ENCODE measurements around the gene ATP7A. TPM values are rescaled to one million over a fixed set of nuclear protein-coding genes. Genes with fewer than 3 reads are reported as not detected.
"Not testable (repeated sequence)": the region's sequence is repeated elsewhere in the genome, so short reads cannot be mapped to it uniquely, and the experiment has no call there.

The ATP7A gene
- total and polyA plus RNA-seq, 2 donors = 3.7 to 9.1 TPM

- H3K27ac ChIP-seq (ENCODE audit: low read depth in 1 of 2, low read length in 1 of 2) = no peak overlapping the region
- H3K36me3 ChIP-seq (ENCODE audit: control insufficient read depth in 2 of 2, insufficient read depth in 2 of 2, low read length in 1 of 2) = no peaks in the 10 kb centered on the region
- no peak overlapping the region for H3K4me3 ChIP-seq (ENCODE audit: low read length in 2 of 2)
- H3K4me1 ChIP-seq (ENCODE audit: control insufficient read depth in 2 of 2, insufficient read depth in 2 of 2, low read length in 2 of 2) = no peaks in the 10 kb centered on the region
- H3K9me3 ChIP-seq (ENCODE audit: control insufficient read depth in 2 of 2, insufficient read depth in 1 of 2, low read length in 1 of 2) = no peaks in the 10 kb centered on the region
- no peak for DNase-seq (ENCODE audit: low read depth in 6 of 9, low spot score in 9 of 9)
- H3K27me3 ChIP-seq (ENCODE audit: control insufficient read depth in 2 of 2, insufficient read depth in 1 of 2, low read length in 1 of 2) = no peaks in the 10 kb centered on the region
These were observed 25.8 kb downstream of the ATP7A start for GRCh38 chrX:77936299-77936698.

GRCh38 chrX:77937291-77937690, 26.8 kb downstream of the ATP7A start:
- H3K36me3 ChIP-seq (ENCODE audit: control insufficient read depth in 2 of 2, insufficient read depth in 2 of 2, low read length in 1 of 2) = no peaks in the 10 kb centered on the region
- no peaks in the 10 kb centered on the region for H3K4me1 ChIP-seq (ENCODE audit: control insufficient read depth in 2 of 2, insufficient read depth in 2 of 2, low read length in 2 of 2)
- no peaks in the 10 kb centered on the region for H3K9me3 ChIP-seq (ENCODE audit: control insufficient read depth in 2 of 2, insufficient read depth in 1 of 2, low read length in 1 of 2)
- no peak for DNase-seq (ENCODE audit: low read depth in 6 of 9, low spot score in 9 of 9)
- 97% methylated on average over 3 of the region's 3 CpGs for WGBS
- H3K4me3 ChIP-seq (ENCODE audit: low read length in 2 of 2) = no peak overlapping the region
- H3K27ac ChIP-seq (ENCODE audit: low read depth in 1 of 2, low read length in 1 of 2) = no peak overlapping the region
- H3K27me3 ChIP-seq (ENCODE audit: control insufficient read depth in 2 of 2, insufficient read depth in 1 of 2, low read length in 1 of 2) = no peaks in the 10 kb centered on the region

- no peaks in the 10 kb centered on the region for H3K36me3 ChIP-seq (ENCODE audit: control insufficient read depth in 2 of 2, insufficient read depth in 2 of 2, low read length in 1 of 2)
- H3K27ac ChIP-seq (ENCODE audit: low read depth in 1 of 2, low read length in 1 of 2) = no peak overlapping the region
- no peaks in the 10 kb centered on the region for H3K27me3 ChIP-seq (ENCODE audit: control insufficient read depth in 2 of 2, insufficient read depth in 1 of 2, low read length in 1 of 2)
- no peak overlapping the region for H3K4me3 ChIP-seq (ENCODE audit: low read length in 2 of 2)
- WGBS = 94% methylated on average over 4 of the region's 4 CpGs
- no peaks in the 10 kb centered on the region for H3K9me3 ChIP-seq (ENCODE audit: control insufficient read depth in 2 of 2, insufficient read depth in 1 of 2, low read length in 1 of 2)
- DNase-seq (ENCODE audit: low read depth in 6 of 9, low spot score in 9 of 9) = no peak
- peaks cover 0 to 3% of the 10 kb centered on the region in 2 donors for H3K4me1 ChIP-seq (ENCODE audit: control insufficient read depth in 2 of 2, insufficient read depth in 2 of 2, low read length in 2 of 2)
These were observed 27.7 kb downstream of the ATP7A start for GRCh38 chrX:77938083-77938680.

- DNase-seq (ENCODE audit: low read depth in 6 of 9, low spot score in 9 of 9); H3K36me3 ChIP-seq (ENCODE audit: control insufficient read depth in 2 of 2, insufficient read depth in 2 of 2, low read length in 1 of 2); H3K4me1 ChIP-seq (ENCODE audit: control insufficient read depth in 2 of 2, insufficient read depth in 2 of 2, low read length in 2 of 2); H3K9me3 ChIP-seq (ENCODE audit: control insufficient read depth in 2 of 2, insufficient read depth in 1 of 2, low read length in 1 of 2); H3K27ac ChIP-seq (ENCODE audit: low read depth in 1 of 2, low read length in 1 of 2); H3K4me3 ChIP-seq (ENCODE audit: low read length in 2 of 2); H3K27me3 ChIP-seq (ENCODE audit: control insufficient read depth in 2 of 2, insufficient read depth in 1 of 2, low read length in 1 of 2): not testable (repeated sequence)
- WGBS = 96% methylated on average over 6 of the region's 6 CpGs
These were observed 34.5 kb downstream of the ATP7A start for GRCh38 chrX:77945031-77945430.

GRCh38 chrX:77945910-77946545, 35.5 kb downstream of the ATP7A start:
- H3K36me3 ChIP-seq (ENCODE audit: control insufficient read depth in 2 of 2, insufficient read depth in 2 of 2, low read length in 1 of 2) = no peaks in the 10 kb centered on the region
- no peak overlapping the region for H3K4me3 ChIP-seq (ENCODE audit: low read length in 2 of 2)
- peaks cover 0 to 3% of the 10 kb centered on the region in 2 donors for H3K4me1 ChIP-seq (ENCODE audit: control insufficient read depth in 2 of 2, insufficient read depth in 2 of 2, low read length in 2 of 2)
- no peaks in the 10 kb centered on the region for H3K9me3 ChIP-seq (ENCODE audit: control insufficient read depth in 2 of 2, insufficient read depth in 1 of 2, low read length in 1 of 2)
- over 99% methylated on average over 7 of the region's 7 CpGs for whole genome bisulfite sequencing
- no peak overlapping the region for H3K27ac ChIP-seq (ENCODE audit: low read depth in 1 of 2, low read length in 1 of 2)
- DNase-seq (ENCODE audit: low read depth in 6 of 9, low spot score in 9 of 9) = no peak
- no peaks in the 10 kb centered on the region for H3K27me3 ChIP-seq (ENCODE audit: control insufficient read depth in 2 of 2, insufficient read depth in 1 of 2, low read length in 1 of 2)

GRCh38 chrX:77946571-77946970, 36.1 kb downstream of the ATP7A start:
- Histone ChIP-seq H3K4me3 (ENCODE audit: low read length in 2 of 2) (no peak overlapping the region), H3K9me3 (ENCODE audit: control insufficient read depth in 2 of 2, insufficient read depth in 1 of 2, low read length in 1 of 2) (no peaks in the 10 kb centered on the region), H3K27me3 (ENCODE audit: control insufficient read depth in 2 of 2, insufficient read depth in 1 of 2, low read length in 1 of 2) (no peaks in the 10 kb centered on the region), H3K27ac (ENCODE audit: low read depth in 1 of 2, low read length in 1 of 2) (no peak overlapping the region), H3K36me3 (ENCODE audit: control insufficient read depth in 2 of 2, insufficient read depth in 2 of 2, low read length in 1 of 2) (no peaks in the 10 kb centered on the region), H3K4me1 (ENCODE audit: control insufficient read depth in 2 of 2, insufficient read depth in 2 of 2, low read length in 2 of 2) (peaks cover 0 to 3% of the 10 kb centered on the region in 2 donors)
- no peak for DNase-seq (ENCODE audit: low read depth in 6 of 9, low spot score in 9 of 9)
- 97% methylated on average over 2 of the region's 2 CpGs for WGBS

GRCh38 chrX:77949840-77950239, 39.3 kb downstream of the ATP7A start:
- no peak for DNase-seq (ENCODE audit: low read depth in 6 of 9, low spot score in 9 of 9)
- Histone ChIP-seq H3K4me3 (ENCODE audit: low read length in 2 of 2) (no peak overlapping the region), H3K36me3 (ENCODE audit: control insufficient read depth in 2 of 2, insufficient read depth in 2 of 2, low read length in 1 of 2) (no peaks in the 10 kb centered on the region), H3K27ac (ENCODE audit: low read depth in 1 of 2, low read length in 1 of 2) (no peak overlapping the region), H3K27me3 (ENCODE audit: control insufficient read depth in 2 of 2, insufficient read depth in 1 of 2, low read length in 1 of 2) (no peaks in the 10 kb centered on the region), H3K9me3 (ENCODE audit: control insufficient read depth in 2 of 2, insufficient read depth in 1 of 2, low read length in 1 of 2) (no peaks in the 10 kb centered on the region), H3K4me1 (ENCODE audit: control insufficient read depth in 2 of 2, insufficient read depth in 2 of 2, low read length in 2 of 2) (no peaks in the 10 kb centered on the region)
- WGBS = 93% methylated on average over 2 of the region's 2 CpGs

GRCh38 chrX:77952173-77952572, 41.7 kb downstream of the ATP7A start:
- no peaks in the 10 kb centered on the region for H3K36me3 ChIP-seq (ENCODE audit: control insufficient read depth in 2 of 2, insufficient read depth in 2 of 2, low read length in 1 of 2)
- 97% methylated on average over 1 of the region's 1 CpG for WGBS
- H3K4me3 ChIP-seq (ENCODE audit: low read length in 2 of 2) = no peak overlapping the region
- DNase-seq (ENCODE audit: low read depth in 6 of 9, low spot score in 9 of 9) = no peak
- no peaks in the 10 kb centered on the region for H3K27me3 ChIP-seq (ENCODE audit: control insufficient read depth in 2 of 2, insufficient read depth in 1 of 2, low read length in 1 of 2)
- H3K9me3 ChIP-seq (ENCODE audit: control insufficient read depth in 2 of 2, insufficient read depth in 1 of 2, low read length in 1 of 2) = no peaks in the 10 kb centered on the region
- H3K27ac ChIP-seq (ENCODE audit: low read depth in 1 of 2, low read length in 1 of 2) = no peak overlapping the region
- no peaks in the 10 kb centered on the region for H3K4me1 ChIP-seq (ENCODE audit: control insufficient read depth in 2 of 2, insufficient read depth in 2 of 2, low read length in 2 of 2)

GRCh38 chrX:77953302-77953701, 42.8 kb downstream of the ATP7A start:
- no peak for DNase-seq (ENCODE audit: low read depth in 6 of 9, low spot score in 9 of 9)
- no peak overlapping the region for H3K4me3 ChIP-seq (ENCODE audit: low read length in 2 of 2)
- no peaks in the 10 kb centered on the region for H3K36me3 ChIP-seq (ENCODE audit: control insufficient read depth in 2 of 2, insufficient read depth in 2 of 2, low read length in 1 of 2)
- H3K27ac ChIP-seq (ENCODE audit: low read depth in 1 of 2, low read length in 1 of 2) = no peak overlapping the region
- no peaks in the 10 kb centered on the region for H3K27me3 ChIP-seq (ENCODE audit: control insufficient read depth in 2 of 2, insufficient read depth in 1 of 2, low read length in 1 of 2)
- no peaks in the 10 kb centered on the region for H3K9me3 ChIP-seq (ENCODE audit: control insufficient read depth in 2 of 2, insufficient read depth in 1 of 2, low read length in 1 of 2)
- no peaks in the 10 kb centered on the region for H3K4me1 ChIP-seq (ENCODE audit: control insufficient read depth in 2 of 2, insufficient read depth in 2 of 2, low read length in 2 of 2)
- 35% methylated on average over 1 of the region's 1 CpG for WGBS
